Gastrocnemius medialis (tissue), 4 donors: ENCODE data around the gene FNDC3A.
A peak's percentile ranks its signal among the peaks of the same experiment; 100 is the strongest.

Source experiments
- CTCF ChIP-seq, 5 experiments: fragments of 450-650 bp in 3 of 5; fragments of 200-600 bp in 2 of 5; sonication (generic) in 2 of 5; IDR thresholded peaks in 4 of 5; conservative IDR thresholded peaks in 1 of 5; 1 replicate in 4 of 5; 2 replicates in 1 of 5; pipeline ENCODE4 v1.5.1; 2016 to 2019; ENCODE audit warnings: antibody characterized with exemption in 5 of 5, mild to moderate bottlenecking in 3 of 5, moderate library complexity in 3 of 5
- POLR2A ChIP-seq, 2 donors: fragments of 450-650 bp; IDR thresholded peaks; one replicate each; pipeline ENCODE4 v1.6.1; 2017; ENCODE audit warnings: antibody characterized with exemption in 2 of 2, mild to moderate bottlenecking in 2 of 2, moderate library complexity in 2 of 2

- TF ChIP-seq CTCF (IDR thresholded peaks at IDR 0.05 in 4 of 5, conservative IDR thresholded peaks at IDR 0.05 in 1 of 5) (peak in 1 of 5 experiments; percentile 19), POLR2A (IDR thresholded peaks at IDR 0.05) (no peak)
Measured at GRCh38 chr13:49240017-49240416, 264.3 kb downstream of the FNDC3A start.
